Osteocyte (in vitro differentiated cells): ENCODE results near the gene BEND6. TPM values are rescaled to one million over a fixed set of nuclear protein-coding genes. Genes with fewer than 3 reads are reported as not detected.

ENCODE experiments used
- DNase-seq: peaks from one replicate; pipeline ENCODE4 v3.0.0; 2021; ENCODE audit warnings: mixed read lengths; ENCODE audit not compliant: unreplicated experiment; ENCODE audit errors: extremely low spot score
- H3K27ac Mint-ChIP-seq: one replicate; pipeline ENCODE4 v1.8.0; 2021; ENCODE audit warnings: mild to moderate bottlenecking, mixed read lengths; ENCODE audit not compliant: unreplicated experiment
- H3K27me3 Mint-ChIP-seq: one replicate; pipeline ENCODE4 v1.8.0; 2021; ENCODE audit warnings: mixed read lengths; ENCODE audit not compliant: unreplicated experiment
- H3K36me3 Mint-ChIP-seq: one replicate; pipeline ENCODE4 v1.8.0; 2021; ENCODE audit warnings: mixed read lengths; ENCODE audit not compliant: unreplicated experiment
- H3K4me1 Mint-ChIP-seq: one replicate; pipeline ENCODE4 v1.8.0; 2021; ENCODE audit warnings: mixed read lengths; ENCODE audit not compliant: unreplicated experiment
- H3K4me3 Mint-ChIP-seq: one replicate; pipeline ENCODE4 v1.8.0; 2021; ENCODE audit warnings: mild to moderate bottlenecking, moderate library complexity, mixed read lengths; ENCODE audit not compliant: unreplicated experiment
- H3K9me3 Mint-ChIP-seq: one replicate; pipeline ENCODE4 v1.8.0; 2021; ENCODE audit warnings: mixed read lengths; ENCODE audit not compliant: unreplicated experiment
- long read RNA-seq: library from polyadenylated mRNA; unstranded; transcript quantifications from one replicate; pipeline ENCODE4 v2.0.0, GENCODE V29; 2021
- total RNA-seq: library from RNA; stranded (reverse); gene quantifications from 2 replicates; pipeline ENCODE4 v1.2.1, GENCODE V29; 2021
- TF ChIP-seq, protein P1 (sequence below): fragments of 200-600 bp; sonication (generic); IDR thresholded peaks from 2 replicates; pipeline ENCODE4 v1.5.0; 2021; ENCODE audit warnings: antibody characterized with exemption, mild to moderate bottlenecking, moderate library complexity

The BEND6 gene, protein sequence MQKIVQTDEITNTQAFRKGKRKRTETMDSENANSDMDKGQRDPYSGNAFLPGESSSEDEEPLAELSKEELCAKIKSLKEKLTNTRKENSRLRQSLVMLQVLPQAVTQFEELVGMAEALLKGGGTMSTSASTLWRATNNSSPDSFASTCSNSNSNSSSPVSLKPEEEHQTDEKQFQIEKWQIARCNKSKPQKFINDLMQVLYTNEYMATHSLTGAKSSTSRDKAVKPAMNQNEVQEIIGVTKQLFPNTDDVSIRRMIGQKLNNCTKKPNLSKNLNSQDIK
- total RNA-seq = 7.0 and 9.2 TPM in 2 replicates
- long read RNA-seq, transcript BEND6-202 (7 exons, 2,379 nt) = major isoform, 6 of 12 reads
- long read RNA-seq, partial matches to known transcripts = 0 of 12 reads
- long read RNA-seq, other reads (novel, unspliced or antisense) = 5 of 12 reads

DNA sequence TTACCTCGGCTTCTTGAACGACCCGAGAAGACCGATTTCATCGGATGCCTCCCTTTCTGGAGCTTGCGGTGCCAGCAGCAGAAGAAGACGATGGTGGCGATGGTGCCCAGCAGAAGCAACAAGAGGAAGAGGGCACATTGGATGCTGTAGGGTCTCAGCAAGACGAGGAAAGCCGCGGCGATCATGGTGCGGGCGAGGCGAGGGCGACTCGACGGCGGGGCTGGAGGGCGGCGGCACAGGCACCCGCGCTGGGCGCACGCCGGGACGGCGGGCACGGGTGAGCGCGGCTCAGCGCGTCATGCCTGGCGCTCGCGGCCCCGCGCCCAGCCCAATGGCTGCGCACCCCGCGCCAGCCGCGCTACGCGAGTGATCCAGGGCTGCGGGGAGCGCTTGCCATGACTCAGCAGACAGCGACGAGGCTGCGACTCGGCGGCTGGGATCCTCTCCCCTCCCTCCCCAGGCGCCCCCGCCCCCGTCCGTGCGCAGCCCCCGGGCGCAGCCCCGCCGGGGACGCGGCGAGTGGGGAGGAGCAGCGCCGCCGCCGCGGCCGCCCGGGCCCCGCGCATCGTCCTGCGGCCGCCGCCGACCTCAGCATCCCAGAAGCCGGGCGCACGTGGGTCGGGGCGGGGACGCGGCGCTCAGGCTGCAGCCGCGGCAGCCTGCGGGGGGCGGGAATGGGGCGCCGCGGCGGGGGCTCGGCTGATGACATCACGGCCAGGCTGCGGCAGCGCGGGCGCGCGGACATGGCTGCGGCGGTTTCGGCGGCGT, at the start of gene BEND6:
Gene BEND6, plus strand, starts transcription at position 705 of the 768 bp plus-strand sequence. CDS start 26,704 bp downstream, outside the sequence.
- H3K4me3 Mint-ChIP-seq = peak within 1 kb of the TSS; percentile 95
- no peaks in the 10 kb centered on the region for H3K9me3 Mint-ChIP-seq
- DNase-seq = peak; percentile 90
- peak within 1 kb of the TSS; percentile 96 for H3K27ac Mint-ChIP-seq
- H3K4me1 Mint-ChIP-seq = peaks cover 61% of the 10 kb centered on the region
- H3K27me3 Mint-ChIP-seq = no peaks in the 10 kb centered on the region
- H3K36me3 Mint-ChIP-seq = no peaks in the 10 kb centered on the region
- TF ChIP-seq, protein P1, sequence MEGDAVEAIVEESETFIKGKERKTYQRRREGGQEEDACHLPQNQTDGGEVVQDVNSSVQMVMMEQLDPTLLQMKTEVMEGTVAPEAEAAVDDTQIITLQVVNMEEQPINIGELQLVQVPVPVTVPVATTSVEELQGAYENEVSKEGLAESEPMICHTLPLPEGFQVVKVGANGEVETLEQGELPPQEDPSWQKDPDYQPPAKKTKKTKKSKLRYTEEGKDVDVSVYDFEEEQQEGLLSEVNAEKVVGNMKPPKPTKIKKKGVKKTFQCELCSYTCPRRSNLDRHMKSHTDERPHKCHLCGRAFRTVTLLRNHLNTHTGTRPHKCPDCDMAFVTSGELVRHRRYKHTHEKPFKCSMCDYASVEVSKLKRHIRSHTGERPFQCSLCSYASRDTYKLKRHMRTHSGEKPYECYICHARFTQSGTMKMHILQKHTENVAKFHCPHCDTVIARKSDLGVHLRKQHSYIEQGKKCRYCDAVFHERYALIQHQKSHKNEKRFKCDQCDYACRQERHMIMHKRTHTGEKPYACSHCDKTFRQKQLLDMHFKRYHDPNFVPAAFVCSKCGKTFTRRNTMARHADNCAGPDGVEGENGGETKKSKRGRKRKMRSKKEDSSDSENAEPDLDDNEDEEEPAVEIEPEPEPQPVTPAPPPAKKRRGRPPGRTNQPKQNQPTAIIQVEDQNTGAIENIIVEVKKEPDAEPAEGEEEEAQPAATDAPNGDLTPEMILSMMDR = no peak

DNA sequence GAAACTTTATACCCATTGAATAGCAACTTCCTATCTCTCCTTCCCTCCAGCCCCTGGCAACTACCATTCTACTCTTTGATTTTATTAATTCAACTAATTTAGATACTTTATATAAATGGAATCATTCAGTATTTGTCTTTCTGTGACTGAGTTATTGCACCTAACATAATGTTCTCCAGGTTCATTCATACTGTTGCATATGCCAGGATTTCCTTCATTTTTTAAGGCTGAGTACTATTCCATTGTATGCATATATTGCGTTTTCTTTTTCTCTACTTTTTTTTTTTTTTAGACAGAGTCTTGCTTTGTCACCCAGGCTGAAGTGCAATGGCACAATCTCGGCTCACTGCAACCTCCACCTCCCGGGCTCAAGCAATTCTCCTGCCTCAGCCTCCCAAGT, 49.5 kb upstream of the BEND6 start:
- TF ChIP-seq, protein P1 = no peak
- H3K27ac Mint-ChIP-seq = no peak overlapping the region
- no peak overlapping the region for H3K4me3 Mint-ChIP-seq
- no peaks in the 10 kb centered on the region for H3K27me3 Mint-ChIP-seq
- DNase-seq = no peak
- H3K36me3 Mint-ChIP-seq = no peaks in the 10 kb centered on the region
- H3K4me1 Mint-ChIP-seq = peaks cover 20% of the 10 kb centered on the region
- no peaks in the 10 kb centered on the region for H3K9me3 Mint-ChIP-seq

DNA sequence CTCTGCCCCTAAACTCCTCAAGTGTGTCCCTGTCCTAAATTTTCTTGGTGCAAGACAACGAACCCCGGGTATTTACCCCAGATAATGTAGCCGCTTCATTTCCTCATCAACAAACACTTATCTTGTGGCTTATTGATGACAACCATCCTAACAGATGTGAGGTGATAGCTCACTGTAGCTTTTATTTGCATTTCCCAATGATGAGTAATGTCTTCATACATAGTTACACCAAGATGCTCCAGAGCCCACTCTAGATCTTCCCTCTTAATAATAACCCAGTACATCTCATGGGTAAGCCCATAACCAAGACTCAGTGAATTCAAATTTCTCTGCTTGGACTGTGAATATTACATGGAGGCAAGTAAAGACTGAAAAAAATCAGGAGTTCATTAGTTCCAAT, 48.2 kb upstream of the BEND6 start:
- H3K27me3 Mint-ChIP-seq = no peaks in the 10 kb centered on the region
- H3K4me3 Mint-ChIP-seq = no peak overlapping the region
- no peaks in the 10 kb centered on the region for H3K9me3 Mint-ChIP-seq
- peaks cover 25% of the 10 kb centered on the region for H3K4me1 Mint-ChIP-seq
- no peaks in the 10 kb centered on the region for H3K36me3 Mint-ChIP-seq
- no peak for DNase-seq
- H3K27ac Mint-ChIP-seq = no peak overlapping the region
- TF ChIP-seq, protein P1 = no peak

DNA sequence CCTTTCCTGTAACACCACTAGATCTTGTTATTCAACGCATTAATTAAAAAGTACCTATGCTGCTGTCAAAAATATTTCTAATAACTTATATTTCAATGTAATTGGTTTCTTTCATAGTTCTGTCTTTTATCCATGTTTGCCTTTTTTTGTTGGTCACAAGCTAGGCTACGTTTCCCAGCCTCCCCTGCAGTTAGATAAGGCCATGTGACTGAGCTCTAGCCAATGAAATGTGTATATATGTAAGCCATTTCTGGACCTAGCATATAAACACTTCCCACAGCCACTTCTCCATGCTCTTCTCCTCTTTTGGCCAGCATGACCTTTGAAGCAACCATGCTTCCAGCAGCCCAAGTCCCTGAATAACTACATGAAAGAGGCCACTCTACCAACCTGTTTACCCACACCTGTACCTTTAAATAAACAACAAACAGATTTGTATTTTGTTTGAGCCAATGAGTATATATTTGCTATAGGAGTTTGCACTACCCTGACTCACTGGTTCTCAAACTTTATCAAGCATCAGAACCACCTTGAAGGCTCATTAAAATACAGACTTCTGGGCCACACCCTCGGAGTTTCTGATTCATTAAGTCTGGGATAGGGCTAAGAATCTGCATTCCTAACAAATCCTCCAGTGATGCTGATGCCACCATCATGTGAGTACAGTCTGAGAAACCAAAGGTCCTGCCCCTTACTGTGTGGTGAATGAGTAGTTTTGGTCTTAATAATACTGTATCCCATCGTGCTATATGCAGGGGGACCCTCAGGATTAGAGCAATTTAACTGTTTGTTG, 45.6 kb upstream of the BEND6 start:
- DNase-seq = no peak
- Mint-ChIP-seq H3K4me1 (peaks cover 36% of the 10 kb centered on the region), H3K27ac (no peak overlapping the region)

More for the DNA sequence above, 45.6 kb upstream of the BEND6 start:
- Mint-ChIP-seq H3K9me3 (no peaks in the 10 kb centered on the region), H3K4me3 (no peak overlapping the region), H3K27me3 (no peaks in the 10 kb centered on the region), H3K36me3 (no peaks in the 10 kb centered on the region)
- TF ChIP-seq, protein P1 = no peak
